ENCODE results near the gene CYTH2. TPM values are rescaled to one million over a fixed set of nuclear protein-coding genes. Genes with fewer than 3 reads are reported as not detected.
A peak's percentile ranks its signal among the peaks of the same experiment; 100 is the strongest.
"Not testable (repeated sequence)": the region's sequence is repeated elsewhere in the genome, so short reads cannot be mapped to it uniquely, and the experiment has no call there.

Gene CYTH2
- total RNA-seq, 1 donor from 2014 or later = 46.4 TPM

DNA sequence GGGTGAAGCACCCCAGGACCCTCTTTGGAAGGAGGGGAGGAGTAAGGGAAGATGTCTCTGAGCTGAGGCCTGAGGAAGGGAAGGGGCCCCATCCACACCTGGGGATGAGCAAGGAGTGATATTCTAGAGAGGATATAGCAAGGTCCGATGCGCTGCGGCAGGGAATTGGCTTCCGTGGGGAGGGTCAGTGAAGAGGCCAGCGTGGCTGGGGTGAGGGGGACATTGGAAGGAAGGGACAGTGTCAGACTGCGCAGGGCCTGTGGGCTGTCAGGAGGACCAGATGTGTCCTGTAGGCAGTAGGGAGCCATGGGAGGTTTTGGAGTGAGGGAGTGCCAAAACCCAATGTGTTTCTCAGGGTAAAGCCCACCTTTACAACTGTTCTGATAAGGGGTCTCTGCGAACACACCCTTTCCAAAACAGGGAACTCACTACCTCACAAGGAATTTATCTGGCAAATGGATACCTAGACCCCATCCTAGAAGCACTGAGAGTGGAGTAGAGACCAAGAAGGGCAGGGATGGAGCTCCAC lies 38.8 kb downstream of the CYTH2 start:
- intact Hi-C loops (cut with DNase I) = loop anchor here (5.0 kb wide), 1 partner anchor 79 kb away; no protein-coding TSS in a partner anchor
- no peak for DNase-seq (ENCODE audit: low spot score)

DNA sequence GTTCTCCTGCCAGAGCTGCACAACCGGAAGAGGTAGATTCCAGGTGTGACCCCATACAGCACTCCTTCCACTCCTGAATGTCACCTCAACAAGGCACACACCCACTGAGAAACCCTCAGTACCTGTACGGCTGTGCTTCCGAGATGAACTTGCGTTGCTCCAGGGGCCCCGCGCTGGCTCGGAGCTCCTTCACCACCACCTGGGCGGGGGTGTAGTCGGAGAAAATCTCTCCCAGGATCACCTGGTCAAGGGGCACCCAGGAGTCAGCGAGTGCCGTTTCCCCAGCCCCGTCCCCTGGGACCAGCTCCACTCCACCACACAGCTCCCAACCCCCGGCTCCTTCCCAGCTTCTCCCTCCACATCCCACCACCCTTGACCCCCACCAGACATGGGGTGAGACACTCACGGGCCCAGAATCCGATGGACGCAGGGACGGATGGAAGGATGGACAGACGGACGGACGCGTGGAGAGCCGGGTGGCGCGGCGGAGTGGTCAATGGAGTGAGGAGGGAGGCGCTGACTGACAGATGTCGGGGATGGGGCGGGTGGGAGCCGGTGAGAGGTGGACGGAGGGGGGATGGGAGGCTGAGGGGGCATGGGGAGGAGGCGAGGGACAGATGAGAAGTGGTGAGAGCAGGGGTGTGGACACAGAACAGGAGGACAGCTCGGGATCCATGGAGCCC lies 39.7 kb downstream of the CYTH2 start:
- DNase-seq (ENCODE audit: low spot score) = no peak
- intact Hi-C loops (cut with DNase I) = loop anchor here (5.0 kb wide), 1 partner anchor 78 kb away; no protein-coding TSS in a partner anchor

DNA sequence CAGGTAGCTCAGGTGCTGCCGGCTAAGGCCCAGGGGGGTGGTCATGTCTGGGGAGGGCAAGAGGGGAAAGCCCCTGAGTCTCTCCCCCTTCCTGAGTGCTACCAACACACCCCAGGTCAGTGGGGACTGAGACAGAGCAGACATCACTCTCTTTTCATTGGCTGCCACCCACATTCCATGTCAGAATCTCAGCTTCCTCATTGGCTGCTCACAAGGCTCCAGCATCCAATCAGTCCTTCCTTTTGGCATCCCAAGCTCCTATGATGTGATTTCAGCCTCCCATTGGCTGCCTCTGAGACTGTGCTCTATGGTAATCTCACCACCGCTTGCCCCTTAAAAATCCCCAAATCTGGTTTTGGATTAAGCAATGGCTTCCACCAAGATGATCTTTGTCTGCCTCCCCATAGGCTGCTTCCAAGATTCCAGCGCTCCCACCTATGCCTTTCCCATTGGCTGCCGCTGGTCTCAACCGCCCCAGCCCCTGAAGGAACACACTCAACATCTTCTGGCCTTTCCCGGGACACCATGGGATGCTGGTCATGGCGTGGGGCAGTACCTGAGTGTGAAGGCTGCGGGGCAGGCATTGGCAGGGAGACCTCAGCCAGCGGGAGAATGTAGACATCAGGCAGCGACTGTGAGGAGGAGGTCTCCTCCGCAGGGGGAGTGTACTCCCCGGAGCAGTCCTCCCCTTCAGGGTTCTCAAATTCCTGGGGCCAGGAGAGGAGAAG lies 40.5 kb downstream of the CYTH2 start:
- intact Hi-C loops (cut with DNase I) = loop anchor here (5.0 kb wide), 2 partner anchors 42 to 78 kb away; partner anchors contain the start of gene CYTH2
- no peak for DNase-seq (ENCODE audit: low spot score)

DNA sequence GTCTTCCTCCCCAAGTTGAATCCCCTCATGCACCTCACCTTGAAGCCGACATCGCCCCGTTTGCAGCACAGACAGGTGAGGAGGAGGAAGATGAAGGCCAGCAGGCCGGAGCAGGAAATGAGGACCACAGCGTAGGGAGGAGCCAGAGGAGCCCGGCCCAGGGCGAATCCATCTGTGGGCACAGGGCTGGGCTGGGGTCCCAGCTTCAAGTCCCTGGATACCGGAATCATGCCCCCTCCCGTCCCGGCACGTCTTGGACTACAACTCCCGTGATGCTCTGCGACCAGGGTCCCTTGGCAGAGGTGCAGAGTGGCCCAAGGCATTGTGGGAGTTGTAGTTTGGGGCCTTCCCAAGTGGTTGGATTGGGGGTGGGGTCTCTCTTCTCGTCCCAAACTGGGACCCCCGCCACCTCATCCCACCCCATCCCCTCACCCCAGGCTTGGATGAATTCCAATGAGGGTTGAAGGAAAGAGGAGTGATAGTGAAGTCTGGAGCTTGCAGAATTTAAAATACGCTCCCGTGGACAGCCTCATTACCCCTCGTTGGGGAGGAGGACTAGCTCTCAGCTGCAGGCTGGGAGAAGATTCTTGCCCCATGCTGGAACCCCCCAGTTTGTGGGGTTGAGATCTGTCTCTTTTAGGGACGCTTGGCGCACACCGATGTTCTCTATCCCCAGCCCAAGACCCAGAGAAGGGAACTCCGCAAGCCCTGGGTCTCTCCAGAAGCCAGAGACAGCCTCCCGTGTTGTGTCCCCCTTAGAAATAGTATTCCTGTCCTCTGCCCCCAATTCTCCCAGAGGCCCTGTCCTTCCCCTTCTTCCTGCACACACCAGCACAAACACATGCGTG lies 41.5 kb downstream of the CYTH2 start:
- intact Hi-C loops (cut with DNase I) = loop anchor here (5.0 kb wide), 1 partner anchor 43 kb away; the partner anchor contains the start of gene CYTH2

DNA sequence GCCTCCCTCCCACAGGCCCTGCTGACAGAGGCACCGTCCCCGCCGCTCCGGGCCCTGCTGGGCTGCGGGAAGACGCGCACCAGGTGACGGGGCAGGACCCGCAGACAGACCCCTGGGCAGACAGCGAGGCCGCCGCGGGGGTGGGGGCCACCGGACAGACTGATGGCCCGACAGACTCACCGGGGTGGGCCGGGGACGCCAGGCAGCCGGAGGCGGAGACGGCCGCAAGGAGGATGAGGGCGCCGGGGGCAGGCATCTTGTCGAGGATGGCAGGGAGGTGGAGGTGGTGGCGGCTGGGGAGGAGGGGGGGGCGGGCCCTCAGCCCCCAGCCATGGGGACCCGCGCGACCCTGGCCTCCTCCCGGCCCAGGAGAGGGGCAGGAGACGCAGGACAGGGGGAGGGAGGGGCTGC lies 42.2 kb downstream of the CYTH2 start:
- no peak for DNase-seq (ENCODE audit: low spot score)
- intact Hi-C loops (cut with DNase I) = loop anchor here (5.0 kb wide), 1 partner anchor 44 kb away; the partner anchor contains the start of gene CYTH2

More for the DNA sequence above, 41.5 kb downstream of the CYTH2 start:
- peak; percentile 81 for DNase-seq (ENCODE audit: low spot score)

DNA sequence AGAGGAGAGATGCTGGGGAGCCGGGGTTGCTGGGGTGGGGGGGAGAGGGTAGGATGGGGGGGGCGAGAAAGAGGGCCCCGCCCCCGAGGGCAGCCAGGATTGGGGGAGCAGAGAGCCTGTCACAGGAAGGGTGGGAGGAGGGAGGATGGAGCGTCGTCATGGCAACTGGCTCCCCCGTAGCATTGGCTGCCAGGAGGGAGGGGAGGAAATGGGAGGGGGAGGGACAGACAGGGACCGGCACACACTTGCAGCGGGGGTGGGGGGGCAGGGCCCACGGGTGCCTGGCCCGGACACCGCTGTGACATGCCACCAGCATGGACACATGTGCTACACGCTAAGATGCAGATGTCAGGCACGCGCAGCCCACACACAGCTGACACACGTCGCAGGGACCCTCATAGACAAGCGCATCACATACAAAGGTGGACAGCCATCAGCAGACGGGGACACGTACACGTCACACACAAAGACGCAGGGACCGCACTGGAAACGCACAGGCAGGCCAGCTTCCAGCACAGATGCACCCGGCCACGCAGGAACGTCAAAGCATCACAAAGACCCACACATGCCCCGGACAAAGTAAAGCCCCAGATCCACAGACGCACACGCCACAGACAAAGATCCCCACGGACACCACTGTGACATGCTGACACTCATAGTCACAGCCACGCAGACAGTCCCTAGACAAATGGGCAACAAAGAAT lies 42.8 kb downstream of the CYTH2 start, which contains the start of gene LMTK3:
Gene LMTK3, minus strand, starts transcription at position 36 of the 704 bp plus-strand sequence. CDS start 259 bp downstream, outside the sequence.
- DNase-seq (ENCODE audit: low spot score) = no peak
- intact Hi-C loops (cut with DNase I) = loop anchor here (5.0 kb wide), 1 partner anchor 45 kb away; the partner anchor contains the start of gene CYTH2

DNA sequence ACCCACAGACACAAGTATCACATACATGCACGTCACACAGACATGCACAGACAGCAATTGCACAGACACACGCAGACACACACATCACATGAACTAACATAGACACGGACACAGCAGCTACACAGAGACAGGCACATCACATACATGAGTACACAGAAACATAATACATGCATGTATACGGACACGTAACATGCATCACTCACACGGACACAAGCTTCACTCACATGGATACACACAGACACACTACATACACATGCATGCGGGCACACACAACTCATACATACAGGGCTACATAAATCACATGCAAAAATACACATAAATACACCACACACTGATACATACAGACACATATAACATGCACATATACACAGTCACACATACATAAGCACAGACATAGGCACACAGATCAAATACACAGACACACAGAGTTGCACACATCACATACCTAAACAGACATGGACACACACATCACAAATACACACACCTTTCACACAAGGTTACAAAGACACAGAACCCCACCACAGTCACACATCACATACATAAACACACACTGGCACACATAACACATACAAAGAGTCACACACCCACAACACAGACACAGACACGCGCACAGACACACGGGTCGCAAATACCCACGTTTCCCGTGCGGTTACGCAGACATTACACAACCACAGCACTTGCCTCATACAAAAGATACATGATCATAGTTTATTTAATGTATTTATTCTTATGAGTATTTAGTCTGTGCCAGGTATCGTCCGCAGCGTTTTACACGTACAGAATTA lies 43.5 kb downstream of the CYTH2 start:
- no peak for DNase-seq (ENCODE audit: low spot score)
- intact Hi-C loops (cut with DNase I) = loop anchor here (5.0 kb wide), 1 partner anchor 45 kb away; the partner anchor contains the start of gene CYTH2

DNA sequence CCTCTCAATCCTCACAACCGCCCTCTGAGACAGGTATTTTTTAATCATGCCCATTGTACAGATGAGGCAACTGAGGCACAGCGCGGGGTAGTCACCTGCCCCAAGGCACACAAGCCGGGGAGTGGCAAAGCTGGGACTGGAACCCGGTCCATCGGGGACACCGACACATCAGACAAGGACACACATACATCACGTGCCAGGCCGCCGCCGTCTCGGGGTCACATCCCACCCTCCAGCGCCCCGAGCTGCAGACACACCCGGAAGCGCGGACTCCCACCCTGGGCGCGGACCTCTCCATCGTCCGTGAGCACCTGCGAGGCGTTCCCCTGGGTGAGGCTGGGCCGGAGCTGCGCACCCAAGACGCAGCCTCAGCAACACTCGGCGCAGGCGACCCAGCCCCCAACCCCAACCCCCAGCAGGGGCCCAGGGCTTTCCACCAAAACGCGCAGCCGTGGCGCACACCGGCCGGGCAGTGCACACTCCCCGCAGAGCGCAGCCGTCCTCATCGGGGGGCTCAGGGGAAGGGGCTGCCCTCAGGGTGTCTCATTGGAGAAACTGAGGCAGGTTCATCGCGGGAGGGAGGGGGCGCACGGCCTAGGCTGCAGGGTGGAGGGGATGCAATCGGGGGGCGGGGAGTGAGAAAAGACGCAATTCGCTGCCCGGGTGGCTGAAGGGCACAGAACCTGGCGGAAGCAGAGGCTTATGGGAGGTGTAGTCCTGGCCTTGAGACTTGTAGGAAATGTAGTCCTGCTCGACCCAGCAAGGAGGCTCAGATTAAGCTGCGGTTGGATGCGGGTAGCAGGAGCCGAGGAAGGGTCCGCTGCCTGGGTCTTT lies 44.3 kb downstream of the CYTH2 start:
- intact Hi-C loops (cut with DNase I) = loop anchor here (5.0 kb wide), 1 partner anchor 46 kb away; the partner anchor contains the start of gene CYTH2

DNA sequence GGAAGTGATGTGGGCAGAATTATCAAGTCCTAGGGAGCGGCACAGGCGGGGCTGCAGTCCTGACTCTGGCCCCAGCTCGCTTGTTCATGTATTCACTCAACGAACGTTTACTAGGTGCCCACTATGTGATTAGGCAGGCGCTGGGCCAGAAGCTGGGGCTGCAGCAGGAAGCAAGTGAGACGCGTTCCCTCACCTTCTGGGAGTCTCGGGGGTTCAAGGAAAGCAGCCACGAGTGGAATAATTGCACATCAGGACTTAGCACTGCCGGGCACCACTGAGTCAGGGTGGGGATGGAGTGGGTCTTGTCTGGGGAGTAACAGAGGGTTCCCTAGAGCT lies 44.9 kb downstream of the CYTH2 start:
- intact Hi-C loops (cut with DNase I) = loop anchor here (5.0 kb wide), 1 partner anchor 47 kb away; the partner anchor contains the start of gene CYTH2
- no peak for DNase-seq (ENCODE audit: low spot score)

More for the DNA sequence above, 44.3 kb downstream of the CYTH2 start:
- DNase-seq (ENCODE audit: low spot score) = no peak

DNA sequence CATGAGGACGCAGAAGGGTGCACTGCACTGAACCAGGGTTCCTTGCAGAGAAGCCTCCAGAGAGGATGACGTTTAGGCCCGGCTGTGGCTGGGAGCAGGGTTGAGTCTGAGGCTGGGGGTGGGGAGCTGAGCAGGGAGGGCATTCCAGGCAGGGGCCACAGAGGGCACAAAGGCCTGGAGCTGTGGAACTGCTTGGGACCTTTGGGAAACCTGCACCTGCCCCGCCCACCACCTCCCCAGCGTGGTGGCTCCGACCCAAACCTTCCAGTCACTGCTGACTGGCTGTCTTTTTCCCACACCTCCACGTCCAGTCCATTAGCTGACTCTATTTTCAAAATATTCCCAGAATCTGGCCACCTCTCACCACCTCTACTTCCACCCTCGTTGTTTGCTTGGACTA lies 47.4 kb downstream of the CYTH2 start:
- no peak for DNase-seq (ENCODE audit: low spot score)
- intact Hi-C loops (cut with DNase I) = no loop called here

DNA sequence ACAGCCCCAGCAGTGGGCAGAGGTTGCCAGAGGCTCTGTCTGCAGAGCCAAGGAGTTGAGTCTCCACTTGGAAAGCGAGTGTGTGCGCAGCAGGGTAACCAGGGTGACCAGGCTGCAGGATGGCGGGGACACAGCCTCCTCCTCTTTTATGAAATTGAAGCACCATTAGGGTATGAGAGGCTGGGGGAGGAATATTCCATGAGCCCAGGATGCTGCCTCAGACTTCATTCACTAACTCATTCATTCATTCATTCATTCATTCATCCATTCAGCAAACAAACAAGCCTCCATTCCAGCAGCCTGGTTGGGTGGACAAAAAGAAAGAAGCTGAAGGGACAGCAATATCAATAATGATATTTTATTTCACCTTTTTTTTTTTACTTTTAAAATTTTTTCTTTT lies 49.0 kb downstream of the CYTH2 start:
- no peak for DNase-seq (ENCODE audit: low spot score)
- intact Hi-C loops (cut with DNase I) = no loop called here

DNA sequence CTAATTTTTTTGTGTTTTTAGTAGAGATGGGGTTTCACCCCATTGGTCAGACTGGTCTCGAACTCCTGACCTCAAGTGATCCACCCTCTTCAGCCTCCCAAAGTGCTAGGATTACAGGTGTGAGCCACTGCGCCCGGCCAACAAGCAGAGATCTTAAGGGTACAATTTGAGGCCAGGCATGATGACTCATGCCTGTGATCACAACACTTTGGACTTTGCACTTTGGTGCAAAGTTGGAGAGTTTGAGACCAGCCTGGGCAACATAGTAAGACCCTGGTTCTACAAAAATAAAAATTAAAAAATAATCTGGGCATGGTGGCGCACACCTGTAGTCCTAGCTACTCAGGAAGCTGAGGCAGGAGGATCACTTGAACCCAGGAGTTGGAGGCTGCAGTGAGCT lies 50.3 kb downstream of the CYTH2 start:
- intact Hi-C loops (cut with DNase I); DNase-seq (ENCODE audit: low spot score): not testable (repeated sequence)

DNA sequence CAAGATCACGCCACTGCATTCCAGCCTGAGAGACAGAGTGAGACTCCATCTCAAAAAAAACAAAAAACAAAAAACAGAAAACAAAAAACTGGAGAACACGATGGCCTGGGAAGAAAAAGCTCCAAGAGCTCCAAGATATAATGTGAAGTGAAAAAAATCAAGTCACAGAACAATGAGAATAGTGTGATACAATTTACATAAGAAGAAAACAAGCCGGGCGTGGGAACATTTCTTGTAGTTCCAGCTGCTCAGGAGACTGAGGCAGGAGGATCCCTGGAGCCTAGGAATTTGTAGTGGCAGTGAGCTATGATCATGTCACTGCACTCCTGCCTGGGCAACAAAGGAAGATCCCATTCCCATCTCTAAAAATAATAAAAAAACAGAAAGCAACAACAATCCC lies 51.0 kb downstream of the CYTH2 start:
- intact Hi-C loops (cut with DNase I) = no loop called here

DNA sequence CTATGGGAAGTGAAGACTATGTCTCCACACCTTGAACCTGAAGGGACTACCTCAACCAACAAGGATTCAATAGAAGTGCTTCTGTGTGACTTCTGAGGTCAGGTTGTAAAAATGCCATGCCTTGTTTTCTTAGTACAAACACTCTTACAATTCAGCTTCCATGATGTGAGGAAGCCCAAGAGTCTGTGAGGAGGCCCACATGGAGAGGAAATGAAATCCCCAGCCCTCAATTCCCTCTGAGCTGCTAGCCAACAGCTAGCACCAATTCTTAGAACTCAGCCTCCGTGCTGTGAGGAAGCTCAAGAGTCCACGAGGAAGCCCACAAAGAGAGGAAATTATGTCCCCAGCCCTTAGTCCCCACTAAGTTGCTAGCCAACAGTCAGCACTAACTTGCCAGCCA lies 55.1 kb downstream of the CYTH2 start:
- intact Hi-C loops (cut with DNase I) = no loop called here

More for the DNA sequence above, 51.0 kb downstream of the CYTH2 start:
- DNase-seq (ENCODE audit: low spot score) = no peak

DNA sequence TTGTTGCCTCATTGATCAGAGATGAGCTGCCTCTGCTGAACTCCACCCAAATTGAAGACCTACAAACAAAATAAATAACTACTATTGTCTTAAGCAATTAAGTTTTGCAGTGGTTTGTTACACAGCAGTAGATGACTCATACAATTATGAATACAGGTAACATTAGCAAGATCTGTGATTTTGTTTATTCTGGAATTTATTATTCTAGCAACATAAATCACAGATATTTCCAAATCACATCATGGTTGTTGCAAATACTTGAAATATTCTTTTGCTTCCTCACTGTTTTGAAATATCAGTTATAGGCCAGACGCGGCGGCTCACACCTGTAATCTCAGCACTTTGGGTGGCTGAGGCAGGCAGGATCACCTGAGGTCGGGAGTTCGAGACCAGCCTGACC lies 55.6 kb downstream of the CYTH2 start:
- no peak for DNase-seq (ENCODE audit: low spot score)
- intact Hi-C loops (cut with DNase I) = no loop called here

More for the DNA sequence above, 55.1 kb downstream of the CYTH2 start:
- no peak for DNase-seq (ENCODE audit: low spot score)

DNA sequence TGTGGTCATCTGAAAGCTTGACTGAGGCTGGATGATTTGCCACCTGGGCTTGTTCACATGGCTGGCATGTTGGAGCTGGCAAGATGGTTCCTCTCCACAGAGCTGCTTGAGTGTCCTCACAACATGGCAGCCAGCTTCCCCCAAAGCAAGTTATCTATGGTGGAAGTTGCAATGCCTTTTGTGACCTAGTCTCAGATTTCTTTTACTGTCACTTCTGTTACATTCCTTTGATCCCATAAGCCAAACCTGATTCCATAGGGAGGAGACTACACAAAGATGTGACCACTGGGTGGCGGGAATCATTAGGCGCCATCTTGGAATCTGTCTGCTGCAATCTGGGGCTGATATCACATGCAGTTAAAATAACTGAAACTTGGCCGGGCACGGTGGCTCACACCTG lies 60.0 kb downstream of the CYTH2 start:
- intact Hi-C loops (cut with DNase I) = no loop called here
- no peak for DNase-seq (ENCODE audit: low spot score)
